A673 (cell line): ENCODE data around the gene NCLN. TPM values are rescaled to one million over a fixed set of nuclear protein-coding genes. Genes with fewer than 3 reads are reported as not detected.

Source experiments
- BruUV-seq: library from RNA; stranded (reverse); fragments of 400-500 nt; replicated peaks from 2 replicates; lab custom pipeline; 2021; lab: Mats Ljungman, UMichigan
- CTCF ChIA-PET: fragments of 300-600 bp; sonication (Branson Sonifier 250); formaldehyde crosslinking; loops from one replicate; lab custom pipeline; 2022; ENCODE audit warnings: antibody characterized with exemption; lab: Charles Lee
- POLR2A ChIA-PET: fragments of 300-600 bp; sonication (Branson Sonifier 250); formaldehyde crosslinking; loops from one replicate; lab custom pipeline; 2022; ENCODE audit warnings: antibody characterized with exemption; ENCODE audit not compliant: low non-redundant PET; lab: Charles Lee
- DNase-seq: peaks from one replicate; pipeline ENCODE4 v3.0.0-alpha.2; 2015; ENCODE audit warnings: low spot score
- H3K27ac ChIP-seq: fragments of 200-600 bp; sonication (generic); 2 replicates; pipeline ENCODE4 v1.5.1; 2016; ENCODE audit warnings: mixed run types, low read depth, mild to moderate bottlenecking, mixed read lengths, antibody characterized with exemption, low read length; ENCODE audit not compliant: poor library complexity, severe bottlenecking
- H3K27me3 ChIP-seq: fragments of 200-600 bp; sonication (generic); replicated peaks from 2 replicates; pipeline ENCODE4 v1.6.1; 2017; ENCODE audit warnings: mixed run types, low read depth, mild to moderate bottlenecking, mixed read lengths, antibody characterized with exemption, low read length; ENCODE audit not compliant: insufficient read depth, poor library complexity
- H3K36me3 ChIP-seq: fragments of 200-600 bp; sonication (generic); 2 replicates; pipeline ENCODE4 v1.6.1; 2016; ENCODE audit warnings: mixed run types, mild to moderate bottlenecking, mixed read lengths, antibody characterized with exemption, low read length; ENCODE audit not compliant: insufficient read depth, poor library complexity, severe bottlenecking
- H3K4me1 ChIP-seq: fragments of 200-600 bp; sonication (generic); 2 replicates; pipeline ENCODE4 v1.6.1; 2017; ENCODE audit warnings: mixed run types, mild to moderate bottlenecking, mixed read lengths, antibody characterized with exemption, low read length; ENCODE audit not compliant: insufficient read depth, poor library complexity, severe bottlenecking
- H3K4me3 ChIP-seq: fragments of 200-600 bp; sonication (generic); 2 replicates; pipeline ENCODE4 v1.5.1; 2016; ENCODE audit warnings: low read depth, mixed run types, mild to moderate bottlenecking, mixed read lengths, low read length; ENCODE audit not compliant: poor library complexity, severe bottlenecking
- H3K9me3 ChIP-seq: fragments of 200-600 bp; sonication (generic); 2 replicates; pipeline ENCODE4 v1.6.1; 2016; ENCODE audit warnings: mixed run types, low read depth, mild to moderate bottlenecking, mixed read lengths, antibody characterized with exemption, low read length; ENCODE audit not compliant: poor library complexity, severe bottlenecking
- EZH2 ChIP-seq: fragments of 200-600 bp; sonication (generic); IDR thresholded peaks from 2 replicates; pipeline ENCODE4 v1.6.1; 2017; ENCODE audit warnings: borderline replicate concordance, low read depth, mild to moderate bottlenecking, mixed read lengths, antibody characterized with exemption, low read length; ENCODE audit not compliant: poor library complexity, severe bottlenecking
- intact Hi-C: fragments of 100-400 bp; cut with micrococcal nuclease; formaldehyde crosslinking; loops from one replicate; pipeline ENCODE4 v1.10.0; 2022; ENCODE audit not compliant: unreplicated experiment
- total RNA-seq: library from RNA; stranded (reverse); gene quantifications from 2 replicates; pipeline ENCODE4 v1.2.3, GENCODE V29; 2021
- TF ChIP-seq, protein P1 (sequence below): fragments of 300-800, 200-600 bp; sonication (generic); conservative IDR thresholded peaks from 2 replicates; pipeline ENCODE4 v1.5.1; 2017; ENCODE audit warnings: low read depth, mild to moderate bottlenecking, antibody characterized with exemption, low read length, moderate library complexity, mixed read lengths

NCLN gene
- total RNA-seq, 1 experiment from 2014 or later = 122 TPM

DNA sequence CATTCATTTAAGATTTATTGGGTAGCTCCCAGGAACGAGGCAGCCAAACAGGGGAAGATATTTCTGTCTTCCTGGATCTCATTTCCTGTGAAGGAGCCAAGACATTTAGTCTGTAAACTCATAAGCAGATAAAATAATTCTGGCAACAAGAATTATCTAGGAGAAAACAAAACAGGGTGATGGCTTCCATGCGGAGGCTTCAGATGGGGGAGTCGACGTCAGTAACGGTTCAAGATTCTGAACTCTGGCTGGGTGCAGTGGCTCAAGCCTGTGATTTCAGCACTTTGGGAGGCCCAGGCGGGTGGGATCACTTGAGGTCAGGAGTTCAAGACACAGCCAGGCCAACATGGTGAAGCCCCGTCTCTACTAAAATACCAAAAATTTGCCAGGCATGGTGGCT lies 48.6 kb upstream of the NCLN start:
- H3K9me3 ChIP-seq = no peaks in the 10 kb centered on the region
- H3K36me3 ChIP-seq = no peaks in the 10 kb centered on the region
- no peak overlapping the region for H3K4me3 ChIP-seq
- no peak for TF ChIP-seq EZH2
- TF ChIP-seq, protein P1, sequence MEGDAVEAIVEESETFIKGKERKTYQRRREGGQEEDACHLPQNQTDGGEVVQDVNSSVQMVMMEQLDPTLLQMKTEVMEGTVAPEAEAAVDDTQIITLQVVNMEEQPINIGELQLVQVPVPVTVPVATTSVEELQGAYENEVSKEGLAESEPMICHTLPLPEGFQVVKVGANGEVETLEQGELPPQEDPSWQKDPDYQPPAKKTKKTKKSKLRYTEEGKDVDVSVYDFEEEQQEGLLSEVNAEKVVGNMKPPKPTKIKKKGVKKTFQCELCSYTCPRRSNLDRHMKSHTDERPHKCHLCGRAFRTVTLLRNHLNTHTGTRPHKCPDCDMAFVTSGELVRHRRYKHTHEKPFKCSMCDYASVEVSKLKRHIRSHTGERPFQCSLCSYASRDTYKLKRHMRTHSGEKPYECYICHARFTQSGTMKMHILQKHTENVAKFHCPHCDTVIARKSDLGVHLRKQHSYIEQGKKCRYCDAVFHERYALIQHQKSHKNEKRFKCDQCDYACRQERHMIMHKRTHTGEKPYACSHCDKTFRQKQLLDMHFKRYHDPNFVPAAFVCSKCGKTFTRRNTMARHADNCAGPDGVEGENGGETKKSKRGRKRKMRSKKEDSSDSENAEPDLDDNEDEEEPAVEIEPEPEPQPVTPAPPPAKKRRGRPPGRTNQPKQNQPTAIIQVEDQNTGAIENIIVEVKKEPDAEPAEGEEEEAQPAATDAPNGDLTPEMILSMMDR = no peak
- no peak for DNase-seq
- H3K4me1 ChIP-seq = peaks cover 17% of the 10 kb centered on the region
- POLR2A ChIA-PET = no interaction called here
- H3K27ac ChIP-seq = no peak overlapping the region
- CTCF ChIA-PET = no interaction called here
- BruUV-seq = no TSS peak
- intact Hi-C loops = no loop called here
- no peaks in the 10 kb centered on the region for H3K27me3 ChIP-seq

DNA sequence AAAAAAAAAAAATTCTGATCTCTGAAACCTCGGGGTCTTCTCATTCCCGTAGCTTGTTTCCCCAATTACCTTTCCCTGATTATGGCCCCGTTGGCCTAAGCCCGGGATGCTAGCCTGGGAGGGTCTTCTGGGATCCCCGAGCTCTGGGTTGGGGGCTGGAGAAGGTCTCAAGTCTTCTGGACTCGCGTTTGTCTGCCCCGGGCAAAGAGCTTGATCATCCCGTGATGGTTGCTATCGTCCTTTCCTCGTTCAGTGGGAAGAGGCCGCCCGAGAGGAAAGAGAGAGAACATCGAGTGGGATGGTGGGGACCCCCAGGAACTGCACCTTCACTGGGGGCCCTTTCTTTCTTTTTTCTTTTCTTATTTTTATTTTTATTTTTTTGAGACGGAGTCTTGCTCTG lies 47.5 kb upstream of the NCLN start:
- Histone ChIP-seq H3K9me3 (no peaks in the 10 kb centered on the region), H3K36me3 (no peaks in the 10 kb centered on the region), H3K4me1 (peaks cover 7% of the 10 kb centered on the region), H3K27ac (no peak overlapping the region), H3K4me3 (no peak overlapping the region), H3K27me3 (no peaks in the 10 kb centered on the region)
- TF ChIP-seq, protein P1 = no peak
- no peak for TF ChIP-seq EZH2
- ChIA-PET CTCF (no interaction called here), POLR2A (interaction anchor here (0.7 kb wide), 1 partner anchor 134 kb away, joined by 4 read pairs; no protein-coding TSS in a partner anchor)
- intact Hi-C loops = no loop called here
- no TSS peak for BruUV-seq
- DNase-seq = no peak

DNA sequence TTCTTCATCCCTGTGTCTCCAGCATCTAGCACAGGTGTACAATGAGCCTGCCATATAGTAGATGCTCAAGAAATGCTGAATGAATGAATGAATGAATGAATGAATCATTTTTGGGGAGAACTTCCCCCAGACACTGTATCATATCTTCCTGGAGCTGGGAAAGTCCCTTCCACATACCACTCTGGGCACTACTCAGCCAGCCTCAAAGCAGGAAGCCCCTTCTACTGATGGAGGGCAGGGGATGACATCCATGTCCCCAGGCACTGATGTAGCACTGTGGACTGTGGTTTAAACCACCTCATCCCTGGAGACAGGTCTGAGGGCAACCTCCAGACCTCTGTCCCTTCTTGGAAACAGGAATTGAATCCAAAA lies 45.1 kb upstream of the NCLN start:
- no peak for DNase-seq
- ChIA-PET POLR2A (no interaction called here), CTCF (interaction anchor here (0.6 kb wide), 1 partner anchor 165 kb away, joined by 4 read pairs; no protein-coding TSS in a partner anchor)
- no peaks in the 10 kb centered on the region for H3K27me3 ChIP-seq
- TF ChIP-seq EZH2 = no peak
- TF ChIP-seq, protein P1 = no peak
- H3K27ac ChIP-seq = no peak overlapping the region
- BruUV-seq = no TSS peak
- intact Hi-C loops = no loop called here
- no peaks in the 10 kb centered on the region for H3K9me3 ChIP-seq
- no peaks in the 10 kb centered on the region for H3K4me1 ChIP-seq
- no peak overlapping the region for H3K4me3 ChIP-seq
- H3K36me3 ChIP-seq = no peaks in the 10 kb centered on the region
